Stimulated activated CD4-positive, alpha-beta T cell treated with anti-CD3 and anti-CD28 coated beads, Interleukin-15, amount 100 ng/mL, for 48 hours (primary cell): ENCODE data around the gene LMO7.

Source experiments
- DNase-seq, 2 donors: peaks; one replicate each; pipeline ENCODE4 v3.0.0-alpha.2; 2020; ENCODE audit warnings: low read depth in 2 of 2

The LMO7 gene

GRCh38 chr13:75635828-75636435 lies at the start of gene LMO7:
Gene LMO7, plus strand, starts transcription at chr13:75636330. Its CDS starts 328 bp downstream, at chr13:75636658.
- DNase-seq, result peak; percentile 9

DNA sequence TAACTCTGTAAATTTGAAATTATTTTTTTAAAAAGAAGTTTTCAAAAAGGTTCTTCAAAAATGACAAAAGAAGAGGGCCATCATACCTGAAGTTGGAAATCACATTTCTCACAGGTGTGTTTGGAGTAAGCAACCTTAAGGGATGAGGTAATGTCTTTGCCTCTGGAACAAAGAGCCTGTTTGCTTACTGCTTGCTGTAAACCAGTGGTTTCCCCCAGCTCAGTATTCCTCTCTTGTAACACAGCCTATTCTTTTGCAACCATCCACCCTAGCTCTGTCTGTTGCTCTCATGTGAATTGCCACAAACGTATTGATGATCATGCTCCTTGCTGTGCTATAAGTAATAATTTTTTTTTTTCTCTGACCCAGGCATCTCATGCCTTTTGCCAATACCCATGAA lies 48.5 kb upstream of the LMO7 start:
- no peak for DNase-seq

GRCh38 chr13:75596657-75597182 lies 39.4 kb upstream of the LMO7 start:
- no peak for DNase-seq

GRCh38 chr13:75600371-75600770 lies 35.8 kb upstream of the LMO7 start:
- no peak for DNase-seq

GRCh38 chr13:75603038-75603437 lies 33.1 kb upstream of the LMO7 start:
- no peak for DNase-seq

- no peak for DNase-seq
Measured at GRCh38 chr13:75607447-75607846, 28.7 kb upstream of the LMO7 start.

- no peak for DNase-seq
Measured at GRCh38 chr13:75610466-75610865, 25.7 kb upstream of the LMO7 start.

DNA sequence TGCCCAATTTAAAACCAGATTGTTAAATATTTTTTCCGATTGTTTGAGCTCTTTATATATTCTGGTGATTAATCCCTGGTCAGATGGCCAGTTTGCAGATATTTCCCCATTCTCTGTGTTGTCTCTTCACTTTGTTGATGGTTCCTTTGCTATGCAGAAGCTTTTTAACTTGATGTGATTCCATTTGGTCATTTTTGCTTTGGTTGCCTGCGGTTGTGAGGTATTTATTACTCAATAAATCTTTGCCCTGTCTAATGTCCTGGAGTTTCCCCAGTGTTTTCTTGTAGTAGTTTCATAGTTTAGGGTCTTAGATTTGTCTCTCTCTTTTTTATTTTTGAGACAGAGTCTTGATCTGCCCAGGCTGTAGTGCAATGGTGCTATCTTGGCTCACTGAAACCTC lies 23.8 kb upstream of the LMO7 start:
- no peak for DNase-seq

DNA sequence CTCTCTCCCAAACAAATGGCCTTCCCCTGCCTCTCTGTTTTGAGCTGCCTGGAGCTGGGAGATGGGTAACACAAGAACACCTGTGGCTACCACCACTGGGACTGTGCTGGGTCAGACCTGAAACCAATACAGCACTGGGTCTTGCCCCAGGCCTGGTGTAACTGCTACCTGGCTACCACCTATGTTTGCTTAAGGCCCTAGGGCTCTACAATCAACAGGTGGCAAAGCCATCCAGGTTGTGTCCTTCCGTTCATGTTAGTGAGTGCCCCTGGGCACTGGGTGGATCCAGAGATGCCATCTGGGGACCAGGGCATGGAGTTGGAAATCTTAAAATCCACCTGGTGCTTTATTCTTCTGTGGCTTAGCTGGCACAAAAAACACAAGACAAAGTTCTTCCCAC lies 18.9 kb upstream of the LMO7 start:
- DNase-seq, result no peak

GRCh38 chr13:75618308-75618707 lies 17.8 kb upstream of the LMO7 start:
- no peak for DNase-seq

DNA sequence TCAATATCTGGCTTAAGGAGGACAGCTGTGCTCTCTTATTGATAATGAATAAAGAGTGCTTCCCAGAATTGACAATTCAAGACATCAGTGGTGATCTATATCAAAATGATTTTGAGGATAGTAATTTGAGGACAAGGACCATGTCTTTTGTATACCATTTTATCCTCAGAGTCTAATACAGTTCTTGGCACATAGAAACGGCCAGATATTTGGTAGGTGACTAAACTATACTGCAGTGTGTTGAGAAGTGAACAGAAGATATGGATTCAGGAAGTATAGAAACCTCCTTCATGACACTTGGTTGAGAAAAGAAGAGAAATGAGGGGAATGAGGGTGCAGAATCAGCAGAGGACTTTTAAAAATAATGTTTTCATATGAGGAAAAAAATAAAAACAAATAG lies 16.1 kb upstream of the LMO7 start:
- DNase-seq, result no peak

DNA sequence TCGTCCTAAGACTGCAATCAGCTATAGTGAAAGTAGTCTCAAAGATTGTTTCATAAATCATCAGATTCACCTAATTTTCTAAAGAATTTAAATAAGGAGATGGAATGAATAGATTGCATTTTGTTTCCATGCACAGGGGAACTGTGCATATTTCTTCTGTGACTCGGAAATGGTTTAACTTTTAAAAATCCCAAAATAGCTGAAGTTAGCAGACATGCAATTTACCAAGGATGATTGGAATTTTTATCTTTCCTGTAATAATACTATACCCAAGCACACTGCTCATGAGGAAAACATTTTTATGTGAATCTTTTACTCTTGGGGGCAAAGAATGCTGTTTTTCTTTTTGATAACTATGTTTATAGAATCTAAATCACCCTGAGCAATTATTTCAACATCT lies 15.0 kb upstream of the LMO7 start:
- no peak for DNase-seq

DNA sequence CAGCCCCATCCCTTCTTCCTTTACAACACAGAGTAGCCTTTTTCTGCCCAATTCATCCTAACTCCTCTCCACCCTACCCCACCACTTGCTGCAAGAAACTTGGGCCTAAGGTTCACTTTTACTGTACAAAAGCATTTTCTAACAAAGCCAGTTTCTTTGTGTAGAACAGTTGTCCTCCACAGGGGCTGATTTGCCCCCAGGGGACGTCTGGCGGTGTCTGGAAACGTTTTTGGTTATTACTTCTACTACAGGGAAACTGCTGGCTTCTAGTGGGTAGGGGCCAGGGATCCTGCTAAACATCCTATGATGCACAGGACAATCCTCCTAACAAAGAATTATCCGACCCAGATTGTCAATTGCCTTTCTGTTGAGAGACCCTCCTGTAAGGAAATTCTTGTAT lies 7.3 kb upstream of the LMO7 start:
- no peak for DNase-seq

DNA sequence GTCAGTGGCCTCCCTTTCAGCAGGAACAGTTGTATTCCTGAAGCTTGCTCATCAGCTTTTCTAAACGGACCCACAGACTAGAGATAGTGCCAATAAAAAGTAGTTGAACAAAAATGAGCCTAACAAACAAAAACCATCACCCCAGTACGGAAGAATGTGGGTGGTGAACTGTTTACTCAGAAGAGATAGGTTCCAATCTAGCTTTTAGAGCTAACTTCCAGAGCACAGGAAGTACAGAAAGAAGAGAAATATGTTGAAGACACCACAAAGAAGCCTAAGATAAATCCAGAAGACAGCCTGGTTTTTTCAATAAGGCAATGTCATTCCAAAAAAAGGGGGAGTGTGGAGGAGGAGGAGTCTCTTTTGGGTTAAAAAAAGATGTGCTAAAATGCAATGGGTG lies 2.8 kb upstream of the LMO7 start:
- no peak for DNase-seq

DNA sequence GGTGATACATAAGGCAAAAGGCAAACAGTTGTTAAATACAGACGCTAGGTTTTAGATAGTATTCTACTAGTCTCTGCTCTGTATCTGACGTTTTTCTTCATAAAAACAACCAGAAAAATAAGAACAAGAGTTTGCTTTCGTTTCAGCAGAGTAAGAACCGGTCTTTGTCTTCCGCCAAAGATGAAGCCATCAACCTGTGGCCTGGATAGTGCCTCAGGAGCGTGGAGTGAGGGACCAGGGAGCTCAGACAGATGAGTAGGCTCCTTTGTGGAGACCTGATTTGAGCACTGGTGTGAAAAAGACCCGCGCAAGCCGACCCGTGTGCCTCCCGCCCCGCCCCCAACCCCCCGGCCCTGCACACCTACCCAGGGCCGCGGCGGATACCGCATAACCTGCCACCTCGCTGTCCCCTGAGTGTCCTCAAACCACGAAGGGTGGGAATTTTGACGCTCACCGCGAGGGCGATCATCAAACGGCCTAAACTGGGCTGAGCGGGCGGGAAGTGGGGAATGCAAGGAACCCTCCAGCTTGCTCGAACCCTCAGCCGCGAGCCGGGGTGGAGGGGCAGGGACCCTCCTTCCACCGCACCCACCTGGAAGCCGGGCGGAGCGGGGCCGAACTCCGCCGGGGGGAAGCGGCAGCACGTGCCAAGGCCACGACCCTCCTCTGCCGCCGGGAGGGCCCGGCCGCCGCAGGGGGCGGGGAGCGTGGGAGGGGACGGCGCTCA lies 866 bp upstream of the LMO7 start:
- DNase-seq, result no peak

DNA sequence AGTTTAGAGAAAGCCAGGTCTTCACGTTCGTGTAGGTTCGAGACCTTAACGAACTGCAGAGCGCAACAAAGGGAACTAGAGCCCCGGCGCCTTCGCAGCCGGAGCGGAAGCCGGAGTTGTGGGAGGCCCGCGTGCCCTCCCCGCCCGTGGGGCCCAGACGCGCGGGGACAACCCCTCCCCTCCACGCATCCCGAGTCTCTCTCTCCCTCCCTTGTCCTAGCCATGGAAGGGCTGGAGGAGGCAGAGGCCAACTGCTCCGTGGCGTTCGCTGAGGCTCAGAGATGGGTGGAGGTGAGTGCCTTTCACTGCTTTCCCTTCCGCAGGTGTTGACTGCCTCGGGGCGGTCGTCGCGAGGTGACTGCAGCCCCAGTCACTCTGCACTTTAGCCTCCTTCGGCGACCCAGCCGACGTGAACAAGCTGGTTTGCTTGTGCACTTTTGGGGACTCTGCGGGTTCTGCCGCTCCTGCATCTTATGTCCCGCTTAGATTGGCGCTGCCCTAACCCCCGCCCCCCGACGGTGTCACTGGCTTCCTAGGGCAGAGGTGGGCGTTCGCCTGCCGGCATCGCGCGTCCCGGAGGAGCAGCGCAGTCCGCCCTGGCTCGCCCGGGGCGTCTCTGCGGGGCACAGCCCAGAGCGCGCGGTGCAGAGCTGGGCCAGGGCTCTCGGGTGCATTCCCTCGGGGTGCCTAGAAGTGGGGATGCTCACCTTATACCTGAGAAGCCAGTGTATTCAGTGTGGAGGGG lies 478 bp downstream of the LMO7 start:
- peak; percentile 10 to 26 for DNase-seq

DNA sequence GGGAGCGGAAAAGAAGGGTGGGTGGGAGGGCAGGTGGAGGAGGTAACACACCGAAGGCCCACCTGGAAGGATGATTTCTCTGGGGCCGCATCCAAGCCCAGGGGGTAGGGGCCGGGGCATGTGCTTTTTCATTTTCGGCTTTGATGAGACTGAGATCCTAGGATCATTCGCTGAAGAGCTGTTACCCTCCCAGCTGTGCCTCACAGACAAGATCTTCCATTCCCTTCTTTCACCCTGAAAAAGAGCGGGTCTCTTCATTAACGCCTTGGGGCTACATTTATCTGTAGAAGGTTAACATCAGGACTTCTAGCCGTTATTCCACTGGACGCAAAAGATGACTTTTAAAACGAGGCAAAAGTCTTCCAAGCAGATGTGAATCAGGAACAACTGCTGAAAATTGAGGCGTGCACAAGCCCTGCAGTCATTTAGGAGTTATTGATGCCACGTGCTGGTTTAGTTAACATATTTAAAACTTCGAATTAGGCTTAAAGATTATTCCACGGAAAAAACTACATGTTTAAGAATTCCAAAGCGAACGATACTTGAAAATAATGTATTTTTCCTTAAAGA lies 1.1 kb downstream of the LMO7 start:
- DNase-seq, result no peak

DNA sequence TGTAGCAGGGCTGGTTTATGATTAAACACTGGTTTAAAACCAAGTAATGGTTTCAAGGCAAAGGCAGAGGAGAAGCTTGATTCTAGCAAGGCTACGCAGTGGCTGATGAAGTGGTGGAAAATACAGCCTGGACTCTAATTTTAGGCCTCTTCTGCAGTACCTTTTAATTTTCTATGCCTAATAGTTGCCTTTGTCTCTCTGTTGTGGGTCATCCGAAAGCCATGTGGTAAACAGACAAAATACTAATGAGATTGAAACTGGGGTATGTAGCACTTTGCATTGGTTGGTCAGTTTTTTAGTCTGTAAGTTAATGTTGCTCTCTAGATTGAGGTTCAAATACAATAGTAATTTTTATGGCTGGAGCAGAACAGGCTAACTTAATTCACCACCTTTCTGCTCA lies 3.3 kb downstream of the LMO7 start:
- no peak for DNase-seq

GRCh38 chr13:75641026-75641425 lies 4.9 kb downstream of the LMO7 start:
- DNase-seq, result no peak

GRCh38 chr13:75643182-75643581 lies 7.1 kb downstream of the LMO7 start:
- no peak for DNase-seq

GRCh38 chr13:75643693-75644092 lies 7.6 kb downstream of the LMO7 start:
- no peak for DNase-seq

- no peak for DNase-seq
Measured at GRCh38 chr13:75645141-75645540, 9.0 kb downstream of the LMO7 start.
